Neural crest cell (in vitro differentiated cells): ENCODE data around the gene SETMAR. TPM values are rescaled to one million over a fixed set of nuclear protein-coding genes. Genes with fewer than 3 reads are reported as not detected.
"Not testable (repeated sequence)": the region's sequence is repeated elsewhere in the genome, so short reads cannot be mapped to it uniquely, and the experiment has no call there.

Experiments
- DNase-seq: peaks from one replicate; pipeline ENCODE4 v3.0.0; 2021; ENCODE audit warnings: low read depth, mixed read lengths, low spot score
- H3K27ac Mint-ChIP-seq: one replicate; pipeline ENCODE4 v1.8.0; 2021; ENCODE audit warnings: mild to moderate bottlenecking, mixed read lengths; ENCODE audit not compliant: unreplicated experiment
- H3K27me3 Mint-ChIP-seq: 2 replicates; pipeline ENCODE4 v1.8.0; 2021; ENCODE audit warnings: low read depth, mild to moderate bottlenecking, mixed read lengths
- H3K36me3 Mint-ChIP-seq: 2 replicates; pipeline ENCODE4 v1.8.0; 2021; ENCODE audit warnings: low read depth, mild to moderate bottlenecking, mixed read lengths
- H3K4me1 Mint-ChIP-seq: 2 replicates; pipeline ENCODE4 v1.8.0; 2021; ENCODE audit warnings: mixed read lengths
- H3K4me3 Mint-ChIP-seq: one replicate; pipeline ENCODE4 v1.8.0; 2021; ENCODE audit warnings: mild to moderate bottlenecking, mixed read lengths
- H3K9me3 Mint-ChIP-seq: 2 replicates; pipeline ENCODE4 v1.8.0; 2021; ENCODE audit warnings: mixed read lengths
- total RNA-seq: library from RNA; stranded (reverse); gene quantifications from 2 replicates; pipeline ENCODE4 v1.2.1, GENCODE V29; 2021
- TF ChIP-seq, protein P1 (sequence below): fragments of 200-600 bp; sonication (generic); conservative IDR thresholded peaks from 2 replicates; pipeline ENCODE4 v1.5.0; 2021; ENCODE audit warnings: antibody characterized with exemption, mild to moderate bottlenecking

Gene SETMAR
- total RNA-seq, 1 donor from 2014 or later: 41.9 TPM

DNA sequence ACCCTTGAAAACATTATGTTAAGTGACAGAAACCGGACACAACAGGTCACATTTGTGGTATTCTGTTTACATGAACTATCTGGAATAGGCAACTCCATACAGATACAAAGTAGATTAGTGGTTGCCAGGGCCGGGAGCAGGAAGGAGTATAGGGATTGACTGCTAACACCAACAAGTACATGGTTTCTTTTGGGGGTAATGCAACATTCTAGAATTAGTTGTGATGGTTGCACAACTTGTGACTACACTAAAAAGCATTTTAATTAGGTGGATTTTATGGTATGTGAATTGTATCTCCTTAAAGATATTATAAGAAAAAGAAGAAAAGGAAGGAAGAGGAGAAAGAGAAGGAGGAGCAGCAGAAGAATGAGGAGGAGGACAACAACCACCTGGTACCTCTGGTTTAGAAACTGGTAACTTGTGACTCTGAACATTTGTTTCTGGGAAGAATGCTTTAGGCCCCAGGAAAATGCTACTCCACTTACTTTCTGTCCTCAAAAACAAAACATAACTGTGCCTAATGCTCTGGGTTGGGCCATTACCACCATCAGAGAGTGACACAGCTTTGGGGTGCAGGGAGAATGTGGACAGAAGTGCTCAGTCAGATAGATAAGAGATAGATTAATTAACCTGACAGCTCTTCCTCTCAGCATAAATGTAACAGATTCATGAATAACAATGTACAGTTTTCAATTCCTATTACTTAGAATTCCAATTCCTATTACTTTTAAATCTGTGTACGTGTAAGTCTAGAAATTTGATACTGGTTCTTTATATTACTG lies 20.3 kb downstream of the SETMAR start:
- Mint-ChIP-seq H3K4me1 (no peaks in the 10 kb centered on the region), H3K27ac (no peak overlapping the region), H3K36me3 (peaks cover 11% of the 10 kb centered on the region), H3K9me3 (peaks cover under 1% of the 10 kb centered on the region), H3K4me3 (no peak overlapping the region), H3K27me3 (no peaks in the 10 kb centered on the region)
- TF ChIP-seq, protein P1, sequence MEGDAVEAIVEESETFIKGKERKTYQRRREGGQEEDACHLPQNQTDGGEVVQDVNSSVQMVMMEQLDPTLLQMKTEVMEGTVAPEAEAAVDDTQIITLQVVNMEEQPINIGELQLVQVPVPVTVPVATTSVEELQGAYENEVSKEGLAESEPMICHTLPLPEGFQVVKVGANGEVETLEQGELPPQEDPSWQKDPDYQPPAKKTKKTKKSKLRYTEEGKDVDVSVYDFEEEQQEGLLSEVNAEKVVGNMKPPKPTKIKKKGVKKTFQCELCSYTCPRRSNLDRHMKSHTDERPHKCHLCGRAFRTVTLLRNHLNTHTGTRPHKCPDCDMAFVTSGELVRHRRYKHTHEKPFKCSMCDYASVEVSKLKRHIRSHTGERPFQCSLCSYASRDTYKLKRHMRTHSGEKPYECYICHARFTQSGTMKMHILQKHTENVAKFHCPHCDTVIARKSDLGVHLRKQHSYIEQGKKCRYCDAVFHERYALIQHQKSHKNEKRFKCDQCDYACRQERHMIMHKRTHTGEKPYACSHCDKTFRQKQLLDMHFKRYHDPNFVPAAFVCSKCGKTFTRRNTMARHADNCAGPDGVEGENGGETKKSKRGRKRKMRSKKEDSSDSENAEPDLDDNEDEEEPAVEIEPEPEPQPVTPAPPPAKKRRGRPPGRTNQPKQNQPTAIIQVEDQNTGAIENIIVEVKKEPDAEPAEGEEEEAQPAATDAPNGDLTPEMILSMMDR: no peak
- DNase-seq: no peak

DNA sequence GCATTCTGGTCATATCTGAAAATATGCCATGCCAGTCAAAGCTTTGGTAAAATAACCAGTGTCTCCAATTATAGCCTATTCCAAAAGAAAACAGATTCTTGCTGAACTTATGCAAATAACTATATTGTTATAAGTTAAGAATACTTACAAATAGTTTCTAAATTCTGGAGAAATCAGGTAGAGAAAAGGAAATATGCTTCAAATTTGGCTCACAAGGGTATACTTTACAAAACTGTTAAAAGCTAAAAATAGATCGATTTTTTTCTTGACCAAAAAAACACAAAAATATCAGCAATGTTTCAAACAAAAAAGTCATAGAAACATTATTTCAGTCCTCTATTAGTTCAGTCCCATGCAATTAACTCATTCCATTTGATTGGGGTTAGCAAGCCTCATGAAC lies 23.7 kb downstream of the SETMAR start:
- Mint-ChIP-seq H3K4me3 (no peak overlapping the region), H3K27me3 (no peaks in the 10 kb centered on the region), H3K4me1 (no peaks in the 10 kb centered on the region), H3K36me3 (peaks cover 17% of the 10 kb centered on the region), H3K9me3 (peaks cover 10% of the 10 kb centered on the region), H3K27ac (no peak overlapping the region)
- TF ChIP-seq, protein P1: no peak
- no peak for DNase-seq

DNA sequence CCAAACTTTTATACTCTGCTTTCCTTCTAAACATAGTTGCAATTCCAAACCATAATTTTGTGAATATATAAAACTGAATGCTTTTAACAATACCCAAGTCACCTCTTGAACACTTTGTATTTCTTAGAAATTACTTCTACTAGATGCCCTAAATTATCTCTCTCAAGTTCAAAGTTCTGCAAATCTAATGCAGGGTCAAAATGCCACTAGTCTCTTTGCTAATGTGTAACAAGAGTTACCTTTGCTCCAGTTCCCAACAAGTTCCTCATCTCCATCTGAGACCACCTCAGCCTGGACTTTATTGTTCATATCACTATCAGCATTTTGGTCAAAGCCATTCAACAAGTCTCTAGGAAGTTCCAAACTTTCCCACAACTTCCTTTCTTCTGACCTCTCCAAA lies 26.6 kb downstream of the SETMAR start:
- H3K27me3 Mint-ChIP-seq, H3K27ac Mint-ChIP-seq, H3K4me1 Mint-ChIP-seq, H3K9me3 Mint-ChIP-seq, DNase-seq: not testable (repeated sequence)
- H3K4me3 Mint-ChIP-seq: peak overlapping the region; percentile 44
- H3K36me3 Mint-ChIP-seq: peaks cover 19% of the 10 kb centered on the region

DNA sequence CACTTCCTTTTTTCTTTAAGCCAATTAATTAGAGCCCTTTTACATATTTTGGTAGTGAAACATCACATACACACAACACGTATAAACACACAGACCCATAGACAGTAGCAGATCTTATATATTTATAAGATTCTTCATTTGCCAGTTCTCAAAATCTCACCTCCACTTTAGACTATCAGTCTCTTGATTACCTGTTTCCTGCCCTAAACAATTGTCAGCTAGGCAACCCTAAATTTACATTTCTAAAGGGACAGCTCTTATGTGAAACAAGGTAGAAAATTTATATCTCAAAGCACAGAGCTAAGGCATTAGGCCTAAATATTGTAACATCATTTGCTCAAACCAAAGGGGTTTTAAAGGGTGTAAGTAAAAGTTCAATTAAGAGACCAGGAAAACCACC lies 28.9 kb downstream of the SETMAR start:
- Mint-ChIP-seq H3K27ac (no peak overlapping the region), H3K4me3 (no peak overlapping the region), H3K36me3 (peaks cover 16% of the 10 kb centered on the region), H3K9me3 (peaks cover 10% of the 10 kb centered on the region), H3K27me3 (no peaks in the 10 kb centered on the region), H3K4me1 (no peaks in the 10 kb centered on the region)
- DNase-seq: no peak
- TF ChIP-seq, protein P1: no peak

DNA sequence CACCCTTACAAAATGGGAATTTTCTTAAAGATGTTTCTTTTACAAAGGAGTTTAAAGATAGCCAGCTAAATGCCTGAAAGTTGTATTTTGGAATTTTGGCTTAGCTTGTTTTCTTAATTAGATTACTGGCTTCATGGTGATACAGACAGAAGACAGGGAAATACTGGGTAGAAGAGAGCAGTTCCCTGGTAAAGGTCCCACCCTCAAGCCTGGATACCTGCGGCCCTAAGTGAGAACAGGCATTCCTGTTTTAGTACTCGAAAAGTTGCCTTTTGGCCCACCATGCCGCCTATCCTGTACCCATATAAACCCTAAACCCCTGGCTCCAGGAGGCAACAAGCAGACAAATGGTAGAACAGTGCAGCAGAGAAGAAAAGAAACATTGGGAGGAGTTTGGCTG lies 29.4 kb downstream of the SETMAR start:
- H3K27ac Mint-ChIP-seq: peak overlapping the region; percentile 19

DNA sequence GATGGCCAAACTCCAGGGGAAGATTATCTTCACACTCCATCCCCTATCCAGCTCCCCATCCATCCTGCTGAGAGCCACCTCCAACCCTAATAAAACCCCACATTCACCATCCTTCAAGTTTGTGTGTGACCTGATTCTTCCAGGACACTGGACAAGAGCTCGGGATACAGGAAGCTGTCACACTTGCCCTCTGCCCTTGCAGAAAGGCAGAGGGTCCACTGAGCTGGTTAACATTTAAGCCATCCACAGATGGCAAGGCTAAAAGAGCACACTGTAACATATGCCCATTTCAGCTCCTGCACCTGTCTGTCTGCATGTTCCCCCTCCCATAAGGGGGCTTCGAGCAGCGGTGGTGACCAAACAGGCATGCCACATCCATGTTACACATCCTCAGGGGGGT lies 29.8 kb downstream of the SETMAR start:
- Mint-ChIP-seq H3K4me1 (no peaks in the 10 kb centered on the region), H3K27ac (peak overlapping the region; percentile 19), H3K9me3 (peaks cover 10% of the 10 kb centered on the region), H3K4me3 (no peak overlapping the region), H3K36me3 (peaks cover 15% of the 10 kb centered on the region), H3K27me3 (no peaks in the 10 kb centered on the region)
- TF ChIP-seq, protein P1: no peak
- no peak for DNase-seq

More for the DNA sequence above, 29.4 kb downstream of the SETMAR start:
- H3K4me1 Mint-ChIP-seq: no peaks in the 10 kb centered on the region
- H3K4me3 Mint-ChIP-seq: no peak overlapping the region
- H3K9me3 Mint-ChIP-seq: peaks cover 10% of the 10 kb centered on the region
- TF ChIP-seq, protein P1: no peak
- H3K27me3 Mint-ChIP-seq: no peaks in the 10 kb centered on the region
- DNase-seq: no peak
- peaks cover 15% of the 10 kb centered on the region for H3K36me3 Mint-ChIP-seq
